ENCODE results near the gene RAD50. TPM values are rescaled to one million over a fixed set of nuclear protein-coding genes. Genes with fewer than 3 reads are reported as not detected.

The RAD50 gene
- total RNA-seq, 1 donor: 54.7 TPM

- TF ChIP-seq, protein P1, sequence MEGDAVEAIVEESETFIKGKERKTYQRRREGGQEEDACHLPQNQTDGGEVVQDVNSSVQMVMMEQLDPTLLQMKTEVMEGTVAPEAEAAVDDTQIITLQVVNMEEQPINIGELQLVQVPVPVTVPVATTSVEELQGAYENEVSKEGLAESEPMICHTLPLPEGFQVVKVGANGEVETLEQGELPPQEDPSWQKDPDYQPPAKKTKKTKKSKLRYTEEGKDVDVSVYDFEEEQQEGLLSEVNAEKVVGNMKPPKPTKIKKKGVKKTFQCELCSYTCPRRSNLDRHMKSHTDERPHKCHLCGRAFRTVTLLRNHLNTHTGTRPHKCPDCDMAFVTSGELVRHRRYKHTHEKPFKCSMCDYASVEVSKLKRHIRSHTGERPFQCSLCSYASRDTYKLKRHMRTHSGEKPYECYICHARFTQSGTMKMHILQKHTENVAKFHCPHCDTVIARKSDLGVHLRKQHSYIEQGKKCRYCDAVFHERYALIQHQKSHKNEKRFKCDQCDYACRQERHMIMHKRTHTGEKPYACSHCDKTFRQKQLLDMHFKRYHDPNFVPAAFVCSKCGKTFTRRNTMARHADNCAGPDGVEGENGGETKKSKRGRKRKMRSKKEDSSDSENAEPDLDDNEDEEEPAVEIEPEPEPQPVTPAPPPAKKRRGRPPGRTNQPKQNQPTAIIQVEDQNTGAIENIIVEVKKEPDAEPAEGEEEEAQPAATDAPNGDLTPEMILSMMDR (IDR thresholded peaks at IDR 0.05; ENCODE audit: insufficient read depth, low read length): no peak
- DNase-seq (ENCODE audit: low read depth): no peak
These were observed 79.1 kb downstream of the RAD50 start for GRCh38 chr5:132635873-132636272.

DNA sequence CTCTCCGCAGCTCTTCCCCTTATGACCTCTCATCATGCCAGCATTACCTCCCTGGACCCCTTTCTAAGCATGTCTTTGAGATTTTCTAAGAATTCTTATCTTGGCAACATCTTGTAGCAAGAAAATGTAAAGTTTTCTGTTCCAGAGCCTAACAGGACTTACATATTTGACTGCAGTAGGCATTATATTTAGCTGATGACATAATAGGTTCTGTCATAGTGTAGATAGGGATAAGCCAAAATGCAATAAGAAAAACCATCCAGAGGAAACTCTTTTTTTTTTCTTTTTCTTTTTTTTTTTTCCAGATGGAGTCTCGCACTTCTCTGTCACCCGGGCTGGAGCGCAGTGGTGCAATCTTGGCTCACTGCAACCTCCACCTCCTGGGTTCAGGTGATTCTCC, 80.5 kb downstream of the RAD50 start:
- TF ChIP-seq, protein P1 (IDR thresholded peaks at IDR 0.05; ENCODE audit: insufficient read depth, low read length): no peak
- DNase-seq (ENCODE audit: low read depth): peak; percentile 11

More at GRCh38 chr5:132635873-132636272, 79.1 kb downstream of the RAD50 start:
- no peak overlapping the region for H3K4me3 ChIP-seq (ENCODE audit: low read depth, low read length)

GRCh38 chr5:132639706-132640130, 82.9 kb downstream of the RAD50 start:
- TF ChIP-seq, protein P1 (IDR thresholded peaks at IDR 0.05; ENCODE audit: insufficient read depth, low read length): no peak
- H3K4me3 ChIP-seq (ENCODE audit: low read depth, low read length): no peak overlapping the region
- no peak for DNase-seq (ENCODE audit: low read depth)

More for the DNA sequence above, 80.5 kb downstream of the RAD50 start:
- H3K4me3 ChIP-seq (ENCODE audit: low read depth, low read length): no peak overlapping the region

GRCh38 chr5:132640613-132641012, 83.8 kb downstream of the RAD50 start:
- no peak overlapping the region for H3K4me3 ChIP-seq (ENCODE audit: low read depth, low read length)
- no peak for DNase-seq (ENCODE audit: low read depth)
- TF ChIP-seq, protein P1 (IDR thresholded peaks at IDR 0.05; ENCODE audit: insufficient read depth, low read length): no peak

- TF ChIP-seq, protein P1 (IDR thresholded peaks at IDR 0.05; ENCODE audit: insufficient read depth, low read length): no peak
- H3K4me3 ChIP-seq (ENCODE audit: low read depth, low read length): no peak overlapping the region
- no peak for DNase-seq (ENCODE audit: low read depth)
These were observed 84.5 kb downstream of the RAD50 start for GRCh38 chr5:132641241-132641723.

DNA sequence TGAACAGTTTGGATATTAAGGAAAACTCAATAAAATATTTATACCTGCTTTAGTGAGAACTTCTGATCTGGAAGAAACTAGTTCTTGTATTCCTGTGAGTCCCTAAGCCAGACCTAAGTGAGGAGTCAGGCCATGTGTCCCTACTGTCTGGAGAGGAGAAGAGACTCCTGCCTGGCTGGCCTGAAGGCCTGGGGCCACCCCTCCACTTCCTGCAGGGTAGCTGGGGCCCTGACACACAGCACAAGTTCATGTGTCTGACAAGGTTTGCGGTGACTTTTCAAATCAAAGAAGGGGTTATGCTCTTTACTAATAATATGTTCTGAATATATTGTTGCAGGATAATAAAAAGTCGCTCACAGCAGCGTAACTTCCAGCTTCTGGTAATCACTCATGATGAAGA, 85.1 kb downstream of the RAD50 start:
- no peak overlapping the region for H3K4me3 ChIP-seq (ENCODE audit: low read depth, low read length)
- no peak for DNase-seq (ENCODE audit: low read depth)
- TF ChIP-seq, protein P1 (IDR thresholded peaks at IDR 0.05; ENCODE audit: insufficient read depth, low read length): no peak

GRCh38 chr5:132644177-132644576, 87.4 kb downstream of the RAD50 start:
- no peak for DNase-seq (ENCODE audit: low read depth)
- TF ChIP-seq, protein P1 (IDR thresholded peaks at IDR 0.05; ENCODE audit: insufficient read depth, low read length): no peak
- H3K4me3 ChIP-seq (ENCODE audit: low read depth, low read length): no peak overlapping the region

Data from fibroblast of the aortic adventitia (primary cell).